Neural progenitor cell (in vitro differentiated cells): ENCODE measurements around the gene PEAK1. TPM values are rescaled to one million over a fixed set of nuclear protein-coding genes. Genes with fewer than 3 reads are reported as not detected.

ENCODE experiments used
- DNase-seq: peaks from one replicate; pipeline ENCODE4 v3.0.0-alpha.2; 2016; ENCODE audit warnings: low spot score
- H2AFZ ChIP-seq: fragments of 200-600 bp; sonication (generic); replicated peaks from 2 replicates; pipeline ENCODE4 v1.6.1; 2016; ENCODE audit warnings: antibody characterized with exemption
- H3F3A ChIP-seq: fragments of 200-600 bp; sonication (generic); 2 replicates; pipeline ENCODE4 v1.6.1; 2016; ENCODE audit warnings: antibody characterized with exemption, low read depth
- H3K27ac ChIP-seq: fragments of 200-600 bp; sonication (generic); 2 replicates; pipeline ENCODE4 v1.5.1; 2016; ENCODE audit warnings: mild to moderate bottlenecking
- H3K27me3 ChIP-seq: fragments of 200-600 bp; sonication (generic); 2 replicates; pipeline ENCODE4 v1.6.1; 2016; ENCODE audit warnings: mild to moderate bottlenecking, moderate library complexity
- H3K36me3 ChIP-seq: fragments of 200-600 bp; sonication (generic); 2 replicates; pipeline ENCODE4 v1.5.1; 2016
- H3K4me1 ChIP-seq: fragments of 200-600 bp; sonication (generic); 2 replicates; pipeline ENCODE4 v1.6.1; 2016; ENCODE audit warnings: mixed run types
- H3K4me2 ChIP-seq: fragments of 200-600 bp; sonication (generic); 2 replicates; pipeline ENCODE4 v1.6.1; 2016
- H3K4me3 ChIP-seq: fragments of 200-600 bp; sonication (generic); 2 replicates; pipeline ENCODE4 v1.5.1; 2016
- H3K79me2 ChIP-seq: fragments of 200-600 bp; sonication (generic); 2 replicates; pipeline ENCODE4 v1.6.1; 2016; ENCODE audit warnings: low read depth
- H3K9ac ChIP-seq: fragments of 200-600 bp; sonication (generic); 2 replicates; pipeline ENCODE4 v1.6.1; 2016
- H3K9me3 ChIP-seq: fragments of 200-600 bp; sonication (generic); 2 replicates; pipeline ENCODE4 v1.5.1; 2016; ENCODE audit warnings: low read depth
- H4K20me1 ChIP-seq: fragments of 200-600 bp; sonication (generic); 2 replicates; pipeline ENCODE4 v1.6.1; 2016; ENCODE audit warnings: low read depth
- H3K27ac Mint-ChIP-seq: 3 replicates; pipeline ENCODE4 v1.8.0; 2021; ENCODE audit warnings: mixed read lengths
- H3K27me3 Mint-ChIP-seq: 2 replicates; pipeline ENCODE4 v1.8.0; 2022; ENCODE audit warnings: low read depth, mild to moderate bottlenecking, inconsistent platforms, moderate library complexity, mixed read lengths; ENCODE audit not compliant: insufficient read depth
- H3K36me3 Mint-ChIP-seq: 3 replicates; pipeline ENCODE4 v1.8.0; 2021; ENCODE audit warnings: mixed read lengths
- H3K4me1 Mint-ChIP-seq: 3 replicates; pipeline ENCODE4 v1.8.0; 2021; ENCODE audit warnings: mixed read lengths
- H3K4me3 Mint-ChIP-seq: 3 replicates; pipeline ENCODE4 v1.8.0; 2021; ENCODE audit warnings: mild to moderate bottlenecking, moderate library complexity, mixed read lengths
- H3K9me3 Mint-ChIP-seq: 3 replicates; pipeline ENCODE4 v1.8.0; 2020; ENCODE audit warnings: mixed read lengths
- EZH2 ChIP-seq: fragments of 200-600 bp; sonication (generic); IDR thresholded peaks from 2 replicates; pipeline ENCODE4 v1.6.1; 2017; ENCODE audit warnings: antibody characterized with exemption, mild to moderate bottlenecking, moderate library complexity
- EZH2phosphoT487 ChIP-seq: fragments of 200-600 bp; sonication (generic); IDR thresholded peaks from 2 replicates; pipeline ENCODE4 v1.6.1; 2017; ENCODE audit warnings: antibody characterized with exemption
- total RNA-seq: library from RNA; depleted of rRNA; stranded (reverse); fragments of >200 nt; gene quantifications from 2 replicates; pipeline ENCODE4 v1.2.3, GENCODE V29; 2015; ENCODE audit warnings: low replicate concordance
- TF ChIP-seq, protein P1 (sequence below): fragments of 200-600 bp; sonication (generic); IDR thresholded peaks from 2 replicates; pipeline ENCODE4 v1.5.1; 2017; ENCODE audit warnings: antibody characterized with exemption, mild to moderate bottlenecking

PEAK1 gene
- total RNA-seq, 1 donor from 2014 or later: 30.9 TPM

DNA sequence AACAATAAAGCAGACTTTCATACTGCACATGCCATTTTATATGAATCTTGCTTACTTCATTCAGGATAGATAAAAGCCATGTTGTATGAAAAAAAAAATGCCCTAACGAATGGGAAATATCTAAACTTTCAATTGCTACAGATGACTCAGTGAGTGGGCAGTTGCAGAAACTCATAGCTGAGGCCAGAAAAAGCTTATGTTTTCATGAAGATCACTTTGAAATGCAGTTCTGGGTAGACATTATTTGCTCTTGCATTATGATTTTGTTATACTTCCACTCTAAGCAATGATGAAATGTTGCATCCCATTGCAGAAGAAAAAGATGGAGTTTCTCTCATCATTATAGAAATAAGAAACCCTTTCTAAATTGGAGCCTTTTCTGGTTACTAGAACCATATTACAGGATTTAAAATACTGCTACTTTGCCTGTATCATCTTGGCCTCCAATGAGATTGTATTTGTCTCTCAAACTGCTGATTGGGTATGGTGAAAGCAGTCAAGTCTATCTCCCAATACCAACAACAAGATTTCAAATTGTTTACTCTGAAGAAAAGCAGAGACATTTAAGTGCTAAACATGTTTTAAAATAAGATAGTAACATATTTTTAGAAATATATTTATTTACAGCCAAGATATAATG lies 17.0 kb downstream of the PEAK1 start:
- Histone ChIP-seq H3K9ac (no peak overlapping the region), H2AFZ (no peak overlapping the region), H3F3A (no peaks in the 10 kb centered on the region), H3K27ac (no peak overlapping the region), H3K4me1 (peaks cover 9% of the 10 kb centered on the region), H3K27me3 (no peaks in the 10 kb centered on the region), H4K20me1 (peaks cover 3% of the 10 kb centered on the region), H3K36me3 (peaks cover 7% of the 10 kb centered on the region), H3K4me2 (no peak overlapping the region), H3K4me3 (no peak overlapping the region), H3K79me2 (peaks cover 92% of the 10 kb centered on the region), H3K9me3 (peaks cover 7% of the 10 kb centered on the region)
- Mint-ChIP-seq H3K36me3 (peaks cover 12% of the 10 kb centered on the region), H3K27me3 (no peaks in the 10 kb centered on the region), H3K27ac (no peak overlapping the region), H3K4me3 (no peak overlapping the region), H3K4me1 (no peaks in the 10 kb centered on the region), H3K9me3 (peaks cover 35% of the 10 kb centered on the region)
- TF ChIP-seq EZH2 (no peak), EZH2phosphoT487 (no peak)
- TF ChIP-seq, protein P1, sequence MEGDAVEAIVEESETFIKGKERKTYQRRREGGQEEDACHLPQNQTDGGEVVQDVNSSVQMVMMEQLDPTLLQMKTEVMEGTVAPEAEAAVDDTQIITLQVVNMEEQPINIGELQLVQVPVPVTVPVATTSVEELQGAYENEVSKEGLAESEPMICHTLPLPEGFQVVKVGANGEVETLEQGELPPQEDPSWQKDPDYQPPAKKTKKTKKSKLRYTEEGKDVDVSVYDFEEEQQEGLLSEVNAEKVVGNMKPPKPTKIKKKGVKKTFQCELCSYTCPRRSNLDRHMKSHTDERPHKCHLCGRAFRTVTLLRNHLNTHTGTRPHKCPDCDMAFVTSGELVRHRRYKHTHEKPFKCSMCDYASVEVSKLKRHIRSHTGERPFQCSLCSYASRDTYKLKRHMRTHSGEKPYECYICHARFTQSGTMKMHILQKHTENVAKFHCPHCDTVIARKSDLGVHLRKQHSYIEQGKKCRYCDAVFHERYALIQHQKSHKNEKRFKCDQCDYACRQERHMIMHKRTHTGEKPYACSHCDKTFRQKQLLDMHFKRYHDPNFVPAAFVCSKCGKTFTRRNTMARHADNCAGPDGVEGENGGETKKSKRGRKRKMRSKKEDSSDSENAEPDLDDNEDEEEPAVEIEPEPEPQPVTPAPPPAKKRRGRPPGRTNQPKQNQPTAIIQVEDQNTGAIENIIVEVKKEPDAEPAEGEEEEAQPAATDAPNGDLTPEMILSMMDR: no peak
- DNase-seq: no peak

DNA sequence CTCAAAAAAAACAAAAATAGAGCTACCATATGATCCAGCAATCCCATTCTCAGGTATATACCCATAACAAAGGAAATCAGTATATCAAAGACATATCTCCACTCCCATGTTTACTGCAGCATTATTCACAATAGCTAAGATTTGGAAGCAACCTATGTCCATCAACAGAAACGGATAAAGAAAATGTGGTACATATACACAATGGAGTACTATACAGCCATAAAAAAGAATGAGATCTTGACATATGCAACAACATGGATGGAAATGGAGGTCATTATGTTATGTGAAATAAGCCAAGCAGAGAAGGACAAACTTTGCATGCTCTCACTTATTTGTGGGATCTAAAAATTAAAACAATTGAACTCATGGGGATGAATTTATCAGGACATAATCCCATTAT lies 19.6 kb downstream of the PEAK1 start:
- Mint-ChIP-seq H3K4me3 (no peak overlapping the region), H3K9me3 (peaks cover 47% of the 10 kb centered on the region), H3K36me3 (peaks cover 14% of the 10 kb centered on the region), H3K27me3 (peaks cover 1% of the 10 kb centered on the region), H3K4me1 (no peaks in the 10 kb centered on the region), H3K27ac (no peak overlapping the region)
- Histone ChIP-seq H3F3A (no peaks in the 10 kb centered on the region), H4K20me1 (peaks cover 3% of the 10 kb centered on the region), H3K4me3 (no peak overlapping the region), H3K36me3 (peaks cover 13% of the 10 kb centered on the region), H3K9ac (no peak overlapping the region), H3K27ac (no peak overlapping the region), H3K27me3 (no peaks in the 10 kb centered on the region), H3K4me1 (no peaks in the 10 kb centered on the region), H2AFZ (no peak overlapping the region), H3K4me2 (no peak overlapping the region), H3K79me2 (peaks cover 91% of the 10 kb centered on the region), H3K9me3 (peaks cover 10% of the 10 kb centered on the region)
- no peak for DNase-seq
- TF ChIP-seq EZH2phosphoT487 (no peak), EZH2 (no peak)
- TF ChIP-seq, protein P1: no peak

DNA sequence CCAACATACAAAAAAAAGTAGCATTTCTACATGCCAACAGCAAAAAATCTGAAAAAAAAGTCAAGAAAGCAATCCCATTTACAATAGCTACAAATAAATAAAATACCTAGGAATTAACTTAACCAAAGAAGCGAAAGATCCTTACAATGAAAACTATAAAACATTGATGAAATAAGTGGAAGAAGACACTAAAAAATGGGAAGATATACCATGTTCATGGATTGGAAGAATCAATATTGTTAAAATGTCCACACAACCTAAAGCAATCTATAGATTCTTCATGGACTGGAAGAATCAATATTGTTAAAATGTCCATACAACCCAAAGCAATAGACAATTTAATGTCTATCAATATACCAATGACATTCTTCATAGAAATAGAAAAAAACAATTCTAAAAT lies 21.0 kb downstream of the PEAK1 start:
- peaks cover 58% of the 10 kb centered on the region for H3K9me3 Mint-ChIP-seq
- H3K4me3 Mint-ChIP-seq: no peak overlapping the region
- H3K27me3 Mint-ChIP-seq: peaks cover 3% of the 10 kb centered on the region
- Histone ChIP-seq H2AFZ (no peak overlapping the region), H3K36me3 (peaks cover 13% of the 10 kb centered on the region), H4K20me1 (peaks cover 3% of the 10 kb centered on the region), H3K4me3 (no peak overlapping the region), H3K9ac (no peak overlapping the region), H3K4me1 (no peaks in the 10 kb centered on the region), H3K27ac (no peak overlapping the region), H3K4me2 (no peak overlapping the region), H3K79me2 (peaks cover 91% of the 10 kb centered on the region), H3K27me3 (no peaks in the 10 kb centered on the region), H3F3A (no peaks in the 10 kb centered on the region), H3K9me3 (peaks cover 15% of the 10 kb centered on the region)
- H3K27ac Mint-ChIP-seq: no peak overlapping the region
- peaks cover 17% of the 10 kb centered on the region for H3K36me3 Mint-ChIP-seq
- no peak for DNase-seq
- no peak for TF ChIP-seq EZH2
- no peak for TF ChIP-seq EZH2phosphoT487
- TF ChIP-seq, protein P1: no peak
- H3K4me1 Mint-ChIP-seq: no peaks in the 10 kb centered on the region
